ENCODE data around the gene DOCK8. TPM values are rescaled to one million over a fixed set of nuclear protein-coding genes. Genes with fewer than 3 reads are reported as not detected.
"Not testable (repeated sequence)": the region's sequence is repeated elsewhere in the genome, so short reads cannot be mapped to it uniquely, and the experiment has no call there.

Gene DOCK8
- polyA plus RNA-seq (ENCODE audit: insufficient read length in 4 of 4), result 10 to 100 TPM; 12.1 to 14.7 (median 12.7) TPM

GRCh38 chr9:214648-215493, at the start of gene DOCK8:
DOCK8 (plus strand) TSS chr9:214865; CDS start chr9:214977, 112 bp downstream.
- DNase-seq (ENCODE audit: low read depth in 4 of 4, low spot score in 3 of 4), result peak in 2 of 4 donors; percentile 13 to 29

GRCh38 chr9:169757-170156, 44.9 kb upstream of the DOCK8 start:
- DNase-seq (ENCODE audit: low read depth in 4 of 4, low spot score in 3 of 4), result not testable (repeated sequence)

GRCh38 chr9:178140-178825, 36.4 kb upstream of the DOCK8 start:
- DNase-seq (ENCODE audit: low read depth in 4 of 4, low spot score in 3 of 4), result not testable (repeated sequence)

GRCh38 chr9:178970-179383, 35.7 kb upstream of the DOCK8 start, which contains the start of gene ZNG1A:
ZNG1A (minus strand) TSS chr9:179056; CDS start chr9:178969, 87 bp downstream.
- DNase-seq (ENCODE audit: low read depth in 4 of 4, low spot score in 3 of 4), result peak in 3 of 4 donors; percentile 5 to 47 (median 28)

DNA sequence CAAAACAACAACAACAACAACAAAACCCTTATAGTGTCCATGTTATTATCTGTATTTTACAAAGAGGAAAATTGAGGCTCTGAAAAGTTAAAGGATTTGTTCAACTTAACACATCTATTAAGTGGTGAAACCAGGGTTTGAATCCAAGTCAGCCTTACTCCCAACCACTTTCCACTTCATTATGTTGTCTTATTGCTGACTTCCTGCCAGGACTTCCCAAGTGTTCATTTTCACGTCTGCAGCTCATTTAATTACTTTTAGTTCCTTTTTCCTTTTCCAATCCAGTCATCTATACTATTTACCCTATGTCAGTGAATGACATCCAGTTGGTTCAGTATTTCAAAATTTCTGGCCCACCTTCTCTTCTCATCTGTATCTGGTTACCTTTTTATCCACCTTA, 15.1 kb upstream of the DOCK8 start:
- DNase-seq (ENCODE audit: low read depth in 4 of 4, low spot score in 3 of 4), result not testable (repeated sequence)

GRCh38 chr9:206481-206880, 8.2 kb upstream of the DOCK8 start:
- DNase-seq (ENCODE audit: low read depth in 4 of 4, low spot score in 3 of 4), result no peak

- no peak for DNase-seq (ENCODE audit: low read depth in 4 of 4, low spot score in 3 of 4)
Observed at GRCh38 chr9:209143-209758, 5.4 kb upstream of the DOCK8 start.

DNA sequence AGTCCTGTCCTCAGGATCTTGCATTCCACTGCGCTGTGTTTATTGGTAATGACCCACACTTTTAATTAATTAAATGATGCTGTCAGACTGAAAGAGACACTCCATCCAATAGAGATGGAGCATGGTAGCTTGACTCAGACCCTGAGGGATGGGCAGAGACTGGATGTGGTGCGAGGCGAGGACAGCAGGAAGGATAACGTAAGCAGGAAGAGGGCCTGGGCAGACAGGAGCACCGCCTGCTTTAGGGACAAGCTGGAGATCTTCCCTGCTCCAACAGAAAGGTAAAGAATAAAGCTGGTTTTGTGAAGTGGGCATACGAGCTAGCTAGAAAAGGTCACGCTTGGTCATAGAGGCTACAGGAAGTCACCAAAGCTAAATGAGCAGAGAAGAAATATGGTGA, 3.6 kb upstream of the DOCK8 start:
- DNase-seq (ENCODE audit: low read depth in 4 of 4, low spot score in 3 of 4), result no peak

GRCh38 chr9:211557-211956, 3.1 kb upstream of the DOCK8 start:
- DNase-seq (ENCODE audit: low read depth in 4 of 4, low spot score in 3 of 4), result no peak

DNA sequence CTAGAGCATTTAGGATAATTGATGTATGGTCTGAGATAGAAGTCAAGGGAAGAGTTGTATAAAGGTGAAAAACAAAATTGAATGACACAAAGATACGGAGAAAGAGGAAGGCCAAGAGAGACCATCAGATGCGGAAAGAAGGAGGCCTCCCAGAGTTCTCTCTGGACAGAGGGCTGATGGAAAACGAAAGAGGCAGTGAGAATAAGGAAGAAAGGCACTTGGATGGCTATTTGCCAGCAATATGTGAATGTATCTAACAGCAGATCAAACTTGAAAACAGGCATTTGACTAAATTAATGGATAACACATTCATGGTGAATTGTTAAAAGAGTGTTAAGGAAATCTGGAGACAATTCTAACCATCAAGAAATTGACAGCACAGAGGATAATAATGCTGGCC, 2.4 kb upstream of the DOCK8 start:
- no peak for DNase-seq (ENCODE audit: low read depth in 4 of 4, low spot score in 3 of 4)

DNA sequence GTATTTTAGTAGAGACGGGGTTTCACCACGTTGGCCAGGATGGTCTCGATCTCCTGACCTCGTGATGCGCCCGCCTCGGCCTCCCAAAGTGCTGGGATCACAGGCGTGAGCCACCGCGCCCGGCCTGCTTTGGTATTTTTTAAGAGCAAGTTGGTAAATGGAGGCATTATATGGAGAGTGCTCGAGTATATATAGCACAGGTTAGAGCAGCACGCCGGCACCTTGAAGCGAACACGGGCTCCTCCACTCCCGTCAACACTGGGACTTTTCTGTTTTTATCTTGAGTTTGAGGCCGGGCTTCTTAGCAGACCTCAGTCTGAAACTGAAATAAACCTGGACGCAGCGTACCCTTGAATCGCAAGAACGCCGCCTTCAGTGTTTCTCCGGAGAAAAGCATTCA, 764 bp upstream of the DOCK8 start:
- DNase-seq (ENCODE audit: low read depth in 4 of 4, low spot score in 3 of 4), result not testable (repeated sequence)

- no peak for DNase-seq (ENCODE audit: low read depth in 4 of 4, low spot score in 3 of 4)
Observed at GRCh38 chr9:214351-214647, 366 bp upstream of the DOCK8 start.

DNA sequence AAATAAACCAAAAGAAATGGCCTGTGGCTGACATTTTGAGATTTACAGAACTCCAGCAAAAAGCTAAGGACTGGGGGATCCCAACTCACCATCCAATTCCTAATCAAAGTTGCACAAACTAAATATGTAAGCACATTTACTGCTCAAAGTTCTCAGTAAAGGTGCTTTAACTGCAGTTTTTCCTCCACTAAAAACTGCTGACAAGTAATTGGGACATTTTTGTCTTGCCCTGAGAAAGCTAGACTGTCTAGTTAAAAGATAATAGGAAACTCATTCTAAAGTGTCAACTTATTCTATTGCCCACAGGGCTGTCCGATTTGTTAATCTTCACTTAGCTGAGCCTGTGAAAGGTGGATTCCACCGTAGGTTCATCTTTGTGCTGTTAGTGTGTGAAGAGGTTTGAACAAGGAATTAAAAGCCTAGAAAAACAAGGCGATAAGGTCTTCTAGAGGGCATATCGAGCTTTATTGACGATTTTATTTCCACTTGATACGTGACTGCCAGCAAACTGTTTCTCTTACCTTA, 1.0 kb downstream of the DOCK8 start:
- no peak for DNase-seq (ENCODE audit: low read depth in 4 of 4, low spot score in 3 of 4)

GRCh38 chr9:216866-217265, 2.2 kb downstream of the DOCK8 start:
- no peak for DNase-seq (ENCODE audit: low read depth in 4 of 4, low spot score in 3 of 4)

DNA sequence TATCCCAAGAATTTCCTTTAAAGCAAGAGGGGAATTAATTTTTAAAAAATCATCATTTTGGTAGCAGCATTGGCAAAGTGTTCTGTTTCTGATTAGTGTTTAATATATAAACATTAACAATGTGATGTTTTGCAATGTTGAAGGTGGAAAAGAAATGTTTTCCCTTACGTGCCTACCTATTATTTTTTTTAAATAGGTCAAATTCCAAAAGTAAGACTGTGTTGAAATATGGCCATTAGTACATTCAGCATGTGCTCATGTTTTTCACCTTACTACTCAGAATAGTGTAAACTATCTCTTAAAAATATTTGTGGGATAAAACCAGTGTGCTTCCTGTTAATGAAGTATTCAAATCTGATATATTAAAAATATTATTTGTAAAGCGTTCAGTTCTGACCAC, 3.3 kb downstream of the DOCK8 start:
- no peak for DNase-seq (ENCODE audit: low read depth in 4 of 4, low spot score in 3 of 4)

- not testable (repeated sequence) for DNase-seq (ENCODE audit: low read depth in 4 of 4, low spot score in 3 of 4)
Observed at GRCh38 chr9:219036-219435, 4.4 kb downstream of the DOCK8 start.

DNA sequence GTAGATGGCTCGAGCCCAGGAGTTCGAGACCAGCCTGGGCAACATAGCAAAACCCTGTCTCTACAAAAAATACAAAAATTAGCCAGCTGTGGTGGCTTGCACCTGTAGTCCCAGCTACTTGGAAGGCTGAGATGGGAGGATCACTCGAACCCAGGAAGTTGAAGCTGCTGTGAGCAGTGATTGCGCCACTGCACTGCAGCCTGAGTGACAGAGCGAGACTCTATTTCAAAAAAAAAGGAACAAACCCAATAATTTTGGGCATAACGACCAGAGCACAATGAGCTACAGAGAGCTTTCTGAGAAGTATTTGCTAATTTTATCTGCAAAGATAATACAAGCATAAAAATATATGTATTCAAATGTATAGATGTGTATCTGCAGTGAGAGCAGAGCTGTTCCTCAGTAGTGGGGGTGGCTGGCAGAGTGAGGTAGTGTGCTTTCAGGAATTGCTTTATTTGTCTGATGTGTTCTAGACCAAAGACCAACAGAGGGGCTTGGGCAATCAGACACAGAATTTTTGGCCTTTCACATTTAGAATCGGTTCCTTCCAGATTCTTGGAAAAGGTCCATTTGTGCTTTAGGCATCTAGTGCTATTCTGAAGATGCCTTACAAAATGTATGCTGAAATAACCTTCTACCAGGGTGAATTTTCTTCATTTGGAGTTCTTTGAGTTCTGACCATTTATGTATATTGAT, 5.2 kb downstream of the DOCK8 start:
- DNase-seq (ENCODE audit: low read depth in 4 of 4, low spot score in 3 of 4), result no peak

- DNase-seq (ENCODE audit: low read depth in 4 of 4, low spot score in 3 of 4), result no peak
Observed at GRCh38 chr9:221989-222776, 7.5 kb downstream of the DOCK8 start.

DNA sequence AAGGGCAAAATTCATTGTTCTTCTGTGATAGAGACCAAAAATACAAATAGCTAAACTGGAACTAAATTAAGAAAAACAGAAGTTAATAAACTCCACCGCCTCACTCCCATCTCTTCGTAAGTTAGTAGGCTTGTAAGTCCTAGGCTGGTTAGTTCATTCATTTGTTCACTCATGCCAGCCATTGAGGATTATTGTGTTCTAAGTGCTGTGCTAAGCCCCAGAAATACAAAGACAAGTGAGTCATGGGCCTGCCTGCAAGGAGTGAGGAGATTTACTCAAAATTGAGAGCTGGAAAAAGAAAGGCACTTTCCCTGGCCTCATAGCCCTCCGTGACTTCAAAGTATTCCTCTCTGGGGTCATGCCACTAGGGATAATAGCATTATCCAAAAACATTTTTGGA, 8.5 kb downstream of the DOCK8 start:
- DNase-seq (ENCODE audit: low read depth in 4 of 4, low spot score in 3 of 4), result no peak

GRCh38 chr9:224026-224425, 9.4 kb downstream of the DOCK8 start:
- no peak for DNase-seq (ENCODE audit: low read depth in 4 of 4, low spot score in 3 of 4)
